22Rv1 (cell line): ENCODE results near the gene CMTM8.
"Not testable (repeated sequence)": the region's sequence is repeated elsewhere in the genome, so short reads cannot be mapped to it uniquely, and the experiment has no call there.

Source experiments
- H3K27ac ChIP-seq: fragments of 450-650 bp; 2 replicates; pipeline ENCODE4 v1.5.1; 2017
- ZFX ChIP-seq: fragments of 450-650 bp; IDR thresholded peaks from 2 replicates; pipeline ENCODE4 v1.6.1; 2017; ENCODE audit warnings: antibody characterized with exemption, borderline replicate concordance
- TF ChIP-seq, protein P1 (sequence below): fragments of 450-650 bp; IDR thresholded peaks from 2 replicates; pipeline ENCODE4 v1.5.1; 2017; ENCODE audit warnings: mild to moderate bottlenecking

The CMTM8 gene

DNA sequence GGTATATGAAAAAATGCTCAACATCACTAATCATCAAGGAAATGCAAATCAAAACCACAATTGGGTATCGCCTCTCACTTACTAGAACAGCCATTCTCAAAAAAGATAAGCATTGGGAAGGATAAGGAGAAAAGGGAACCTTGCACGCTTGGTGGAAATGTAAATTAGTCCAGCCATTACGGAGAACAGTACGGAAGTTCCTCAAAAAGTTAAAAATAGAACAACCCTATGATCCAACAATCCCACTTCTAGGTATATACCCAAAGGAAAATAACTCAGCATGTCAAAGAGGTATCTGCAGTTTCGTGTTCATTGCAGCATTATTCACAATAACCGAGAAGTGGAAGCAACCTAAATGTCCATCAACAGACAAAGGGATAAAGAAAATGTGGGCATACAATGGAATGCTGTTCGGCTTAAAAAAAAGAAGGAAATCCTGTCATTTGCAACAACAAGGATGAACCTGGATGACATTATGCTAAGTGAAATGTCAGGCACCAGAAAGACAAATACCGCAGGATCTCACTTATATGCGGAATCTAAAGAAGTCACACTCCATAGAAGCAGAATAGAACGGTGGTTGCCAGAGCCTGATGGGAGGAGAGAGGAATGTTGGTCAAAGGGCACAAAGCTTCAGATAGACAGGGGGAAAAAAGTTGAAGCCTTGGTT lies 141.5 kb downstream of the CMTM8 start:
- H3K27ac ChIP-seq: no peak overlapping the region
- TF ChIP-seq, protein P1, sequence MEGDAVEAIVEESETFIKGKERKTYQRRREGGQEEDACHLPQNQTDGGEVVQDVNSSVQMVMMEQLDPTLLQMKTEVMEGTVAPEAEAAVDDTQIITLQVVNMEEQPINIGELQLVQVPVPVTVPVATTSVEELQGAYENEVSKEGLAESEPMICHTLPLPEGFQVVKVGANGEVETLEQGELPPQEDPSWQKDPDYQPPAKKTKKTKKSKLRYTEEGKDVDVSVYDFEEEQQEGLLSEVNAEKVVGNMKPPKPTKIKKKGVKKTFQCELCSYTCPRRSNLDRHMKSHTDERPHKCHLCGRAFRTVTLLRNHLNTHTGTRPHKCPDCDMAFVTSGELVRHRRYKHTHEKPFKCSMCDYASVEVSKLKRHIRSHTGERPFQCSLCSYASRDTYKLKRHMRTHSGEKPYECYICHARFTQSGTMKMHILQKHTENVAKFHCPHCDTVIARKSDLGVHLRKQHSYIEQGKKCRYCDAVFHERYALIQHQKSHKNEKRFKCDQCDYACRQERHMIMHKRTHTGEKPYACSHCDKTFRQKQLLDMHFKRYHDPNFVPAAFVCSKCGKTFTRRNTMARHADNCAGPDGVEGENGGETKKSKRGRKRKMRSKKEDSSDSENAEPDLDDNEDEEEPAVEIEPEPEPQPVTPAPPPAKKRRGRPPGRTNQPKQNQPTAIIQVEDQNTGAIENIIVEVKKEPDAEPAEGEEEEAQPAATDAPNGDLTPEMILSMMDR: no peak
- TF ChIP-seq ZFX: no peak

- TF ChIP-seq ZFX: no peak
- TF ChIP-seq, protein P1: no peak
- no peak overlapping the region for H3K27ac ChIP-seq
Observed at GRCh38 chr3:32381922-32382321, 143.4 kb downstream of the CMTM8 start.

DNA sequence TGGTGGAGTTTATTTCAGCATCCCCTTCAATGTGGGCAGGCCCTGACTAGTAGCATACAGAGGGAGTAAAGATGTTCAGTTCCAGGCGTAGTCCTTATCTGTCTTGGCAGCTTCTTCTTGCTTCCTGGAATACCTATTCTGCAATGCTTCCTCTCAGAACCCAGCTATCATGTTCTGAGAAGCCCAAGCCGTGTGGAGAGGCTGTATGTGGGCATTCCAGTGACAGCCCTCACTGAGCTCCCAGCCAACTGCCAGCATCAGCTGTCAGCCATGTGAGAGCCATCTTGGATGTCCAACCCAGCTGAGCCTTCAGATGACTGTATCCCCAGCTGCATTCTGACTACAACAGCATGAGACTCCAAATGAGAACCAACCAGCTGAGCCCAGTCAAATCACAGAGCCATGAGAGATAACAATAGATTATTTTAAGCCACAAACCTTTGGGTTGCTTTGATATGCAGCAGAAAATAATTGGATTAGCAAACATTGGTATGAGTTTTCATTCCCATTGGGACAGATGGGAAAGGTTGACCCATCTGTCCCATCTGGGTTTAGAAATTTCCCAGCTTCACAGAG lies 144.7 kb downstream of the CMTM8 start:
- TF ChIP-seq ZFX: no peak
- TF ChIP-seq, protein P1: no peak
- no peak overlapping the region for H3K27ac ChIP-seq

- TF ChIP-seq, protein P1: no peak
- no peak for TF ChIP-seq ZFX
- no peak overlapping the region for H3K27ac ChIP-seq
Observed at GRCh38 chr3:32384938-32385337, 146.5 kb downstream of the CMTM8 start.

GRCh38 chr3:32387512-32387911 lies 149.0 kb downstream of the CMTM8 start:
- no peak overlapping the region for H3K27ac ChIP-seq
- TF ChIP-seq ZFX: no peak
- TF ChIP-seq, protein P1: no peak

DNA sequence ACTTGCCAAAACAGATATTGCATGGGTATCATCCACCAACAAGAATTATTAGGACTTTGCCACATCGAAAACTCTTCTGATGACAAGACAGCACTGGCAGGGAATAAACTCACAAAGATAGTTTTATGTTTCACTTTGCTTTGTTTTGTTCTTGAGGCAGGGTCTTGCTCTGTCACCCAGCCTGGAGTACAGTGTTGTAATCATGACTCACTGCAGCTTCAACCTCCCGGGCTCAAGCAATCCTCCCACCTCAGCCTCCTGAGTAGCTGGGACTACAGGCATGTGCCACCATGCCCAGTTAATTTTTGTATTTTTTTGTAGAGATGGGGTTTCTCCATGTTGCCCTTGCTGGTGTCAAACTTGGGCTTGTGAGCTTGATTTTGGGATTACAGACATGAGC lies 151.1 kb downstream of the CMTM8 start:
- not testable (repeated sequence) for H3K27ac ChIP-seq

GRCh38 chr3:32391643-32392535 lies 153.4 kb downstream of the CMTM8 start, which contains the start of gene CMTM7:
Gene CMTM7, plus strand, starts transcription at chr3:32391853. Its CDS starts 54 bp downstream, at chr3:32391907.
- TF ChIP-seq ZFX: no peak
- TF ChIP-seq, protein P1: no peak
- peak within 1 kb of the TSS; percentile 46 for H3K27ac ChIP-seq
